H1 (cell line): ENCODE results near the gene TMEM258. TPM values are rescaled to one million over a fixed set of nuclear protein-coding genes. Genes with fewer than 3 reads are reported as not detected.
A peak's percentile ranks its signal among the peaks of the same experiment; 100 is the strongest.

ENCODE experiments used
- CTCF ChIA-PET: fragments of 300-600 bp; sonication (Branson Sonifier 250); formaldehyde crosslinking; loops from one replicate; lab custom pipeline; 2021; ENCODE audit not compliant: partially characterized antibody; lab: Charles Lee
- POLR2A ChIA-PET: fragments of 300-600 bp; sonication (Branson Sonifier 250); formaldehyde crosslinking; loops from one replicate; lab custom pipeline; 2021; ENCODE audit warnings: inconsistent platforms; ENCODE audit not compliant: partially characterized antibody; lab: Charles Lee
- DNase-seq, 2 experiments: peaks; one replicate each; pipeline versions ENCODE4 v3.0.0 to v3.0.0-alpha.2; 2010 to 2022; ENCODE audit warnings: low spot score in 2 of 2, low read depth in 1 of 2, mixed read lengths in 1 of 2
- FAIRE-seq: peaks from 2 replicates; lab custom pipeline; 2011; peaks lifted over from hg19 to GRCh38; lab: Jason Lieb, UNC
- H2AFZ ChIP-seq: 2 replicates; pipeline ENCODE4 v1.8.1; 2012; ENCODE audit warnings: low read length, inconsistent platforms
- H2AK5ac ChIP-seq: 2 replicates; pipeline ENCODE4 v1.6.1; 2013; ENCODE audit warnings: low read depth, low read length
- H2BK120ac ChIP-seq: replicated peaks from 2 replicates; pipeline ENCODE3; 2013; ENCODE audit warnings: low read depth, low read length, inconsistent platforms
- H2BK12ac ChIP-seq: 2 replicates; pipeline ENCODE4 v1.6.1; 2013; ENCODE audit warnings: low read depth, low read length
- H2BK15ac ChIP-seq: 2 replicates; pipeline ENCODE4 v1.6.1; 2013; ENCODE audit warnings: low read length
- H2BK20ac ChIP-seq: 2 replicates; pipeline ENCODE4 v1.6.1; 2013; ENCODE audit warnings: low read length
- H2BK5ac ChIP-seq: 2 replicates; pipeline ENCODE4 v1.6.1; 2013; ENCODE audit warnings: low read depth, low read length
- H3K14ac ChIP-seq: 2 replicates; pipeline ENCODE4 v1.6.1; 2013; ENCODE audit warnings: inconsistent platforms; ENCODE audit not compliant: insufficient read length
- H3K18ac ChIP-seq: 2 replicates; pipeline ENCODE4 v1.6.1; 2013; ENCODE audit warnings: low read length; ENCODE audit errors: extremely low read depth
- H3K23ac ChIP-seq: 2 replicates; pipeline ENCODE4 v1.6.1; 2013; ENCODE audit warnings: inconsistent platforms; ENCODE audit not compliant: insufficient read length
- H3K23me2 ChIP-seq: 2 replicates; pipeline ENCODE4 v1.6.1; 2013; ENCODE audit warnings: low read depth, low read length
- H3K27ac ChIP-seq: 2 replicates; pipeline ENCODE4 v1.6.1; 2011; ENCODE audit warnings: low read depth, low read length, inconsistent platforms
- H3K27me3 ChIP-seq, 4 experiments: replicated peaks in 1 of 4; 1 replicate in 1 of 4; 2 replicates in 3 of 4; pipeline versions ENCODE4 v1.6.1 to v1.8.1; 2011 to 2013; ENCODE audit warnings: low read length in 3 of 4, mild to moderate bottlenecking in 3 of 4, inconsistent platforms in 2 of 4, mixed read lengths in 2 of 4, moderate library complexity in 1 of 4; ENCODE audit not compliant: control insufficient read depth in 3 of 4, insufficient read depth in 3 of 4; ENCODE audit errors: extremely low read depth in 1 of 4
- H3K36me3 ChIP-seq, 4 experiments: 2 replicates each; pipeline versions ENCODE4 v1.6.1 to v1.8.1; 2011 to 2013; ENCODE audit warnings: mild to moderate bottlenecking in 4 of 4, low read length in 3 of 4, moderate library complexity in 2 of 4, control low read depth in 1 of 4, inconsistent platforms in 1 of 4; ENCODE audit not compliant: insufficient read depth in 4 of 4, control insufficient read depth in 2 of 4
- H3K4ac ChIP-seq: replicated peaks from 2 replicates; pipeline ENCODE3; 2013; ENCODE audit warnings: low read length, low read depth, mixed read lengths, inconsistent platforms; ENCODE audit not compliant: insufficient read length
- H3K4me1 ChIP-seq, 4 experiments: replicated peaks in 1 of 4; 1 replicate in 1 of 4; 2 replicates in 3 of 4; pipeline versions ENCODE4 v1.6.1 to v1.8.1; 2011 to 2013; ENCODE audit warnings: low read length in 3 of 4, inconsistent platforms in 2 of 4, mixed read lengths in 1 of 4; ENCODE audit not compliant: insufficient read depth in 4 of 4, control insufficient read depth in 3 of 4
- H3K4me2 ChIP-seq, 2 experiments: 2 replicates each; pipeline versions ENCODE4 v1.6.1 to v1.8.1; 2011 to 2013; ENCODE audit warnings: low read depth in 2 of 2, low read length in 2 of 2, control low read depth in 1 of 2, inconsistent platforms in 1 of 2, mild to moderate bottlenecking in 1 of 2; ENCODE audit not compliant: insufficient read depth in 1 of 2
- H3K4me3 ChIP-seq, 4 experiments: fragments of 200-600, 300-600 bp in 1 of 4; sonication (generic), shearing (Covaris generic), sonication (Bioruptor Twin) in 1 of 4; 2 replicates each; pipeline versions ENCODE4 v1.5.1 to v1.8.1; 2011 to 2016; ENCODE audit warnings: low read length in 4 of 4, low read depth in 3 of 4, control low read depth in 2 of 4, inconsistent platforms in 2 of 4, mild to moderate bottlenecking in 2 of 4, mixed read lengths in 1 of 4, moderate library complexity in 1 of 4; ENCODE audit not compliant: insufficient read depth in 2 of 4; ENCODE audit errors: extremely low read depth in 1 of 4
- H3K56ac ChIP-seq: replicated peaks from 2 replicates; pipeline ENCODE3; 2013; ENCODE audit warnings: low read depth, mild to moderate bottlenecking, mixed read lengths, low read length, inconsistent platforms; ENCODE audit not compliant: insufficient read length
- H3K79me1 ChIP-seq: 2 replicates; pipeline ENCODE4 v1.6.1; 2013; ENCODE audit warnings: low read depth, low read length, control low read depth
- H3K79me2 ChIP-seq, 2 experiments: 2 replicates each; pipeline versions ENCODE4 v1.6.1 to v1.8.1; 2012 to 2013; ENCODE audit warnings: low read length in 2 of 2, mild to moderate bottlenecking in 2 of 2, inconsistent platforms in 1 of 2; ENCODE audit not compliant: insufficient read depth in 2 of 2, control insufficient read depth in 1 of 2
- H3K9ac ChIP-seq, 4 experiments: replicated peaks in 1 of 4; 1 replicate in 1 of 4; 2 replicates in 3 of 4; pipeline versions ENCODE4 v1.6.1 to v1.8.1; 2011 to 2013; ENCODE audit warnings: low read depth in 3 of 4, low read length in 3 of 4, control low read depth in 2 of 4, mild to moderate bottlenecking in 2 of 4, moderate library complexity in 2 of 4, inconsistent platforms in 1 of 4; ENCODE audit errors: extremely low read depth in 1 of 4
- H3K9me3 ChIP-seq, 2 experiments: 2 replicates each; pipeline versions ENCODE4 v1.6.1 to v1.8.1; 2012 to 2013; ENCODE audit warnings: mild to moderate bottlenecking in 2 of 2, moderate library complexity in 2 of 2, control low read depth in 1 of 2, inconsistent platforms in 1 of 2, low read depth in 1 of 2, low read length in 1 of 2, mixed read lengths in 1 of 2; ENCODE audit not compliant: insufficient read depth in 2 of 2
- H4K20me1 ChIP-seq, 2 experiments: replicated peaks in 1 of 2; 2 replicates each; pipeline versions ENCODE3 to v1.8.1; 2011 to 2013; ENCODE audit warnings: inconsistent platforms in 2 of 2, low read length in 2 of 2, mild to moderate bottlenecking in 1 of 2; ENCODE audit not compliant: insufficient read depth in 2 of 2, control insufficient read depth in 1 of 2
- H4K5ac ChIP-seq: 2 replicates; pipeline ENCODE4 v1.6.1; 2013; ENCODE audit warnings: low read length, low read depth, mixed read lengths, inconsistent platforms; ENCODE audit not compliant: insufficient read length
- H4K8ac ChIP-seq: 2 replicates; pipeline ENCODE4 v1.8.0; 2013; ENCODE audit warnings: mild to moderate bottlenecking, moderate library complexity, low read length, inconsistent platforms; ENCODE audit not compliant: insufficient read depth; ENCODE audit errors: extremely low read depth
- H4K91ac ChIP-seq: replicated peaks from 2 replicates; pipeline ENCODE3; 2013; ENCODE audit warnings: low read length, mixed read lengths, inconsistent platforms; ENCODE audit not compliant: insufficient read length
- ASH2L ChIP-seq: fragments of 200-600, 300-600 bp; sonication (generic); IDR thresholded peaks from one replicate; pipeline ENCODE4 v1.7.1; 2017; ENCODE audit warnings: low read length
- BRCA1 ChIP-seq: IDR thresholded peaks from 2 replicates; pipeline ENCODE4 v1.6.1; 2012; ENCODE audit warnings: low read depth, low read length, improper control_type of control experiment
- HDAC2 ChIP-seq, 2 experiments: fragments of 300-600 bp in 1 of 2; sonication (generic) in 1 of 2; IDR thresholded peaks; 2 replicates each; pipeline ENCODE4 v1.6.1; 2011 to 2012; ENCODE audit warnings: low read depth in 2 of 2, low read length in 2 of 2, mild to moderate bottlenecking in 2 of 2, moderate library complexity in 2 of 2, borderline replicate concordance in 1 of 2, inconsistent platforms in 1 of 2
- JUN ChIP-seq: IDR thresholded peaks from 2 replicates; pipeline ENCODE4 v1.6.1; 2011; ENCODE audit warnings: low read depth, mild to moderate bottlenecking, improper control_type of control experiment, low read length
- JUND ChIP-seq: IDR thresholded peaks from 2 replicates; pipeline ENCODE4 v1.6.1; 2011; ENCODE audit warnings: mild to moderate bottlenecking, improper control_type of control experiment, low read length
- KDM4A ChIP-seq: IDR thresholded peaks from one replicate; pipeline ENCODE4 v1.7.1; 2012; ENCODE audit warnings: low read depth, mild to moderate bottlenecking, moderate library complexity, low read length, inconsistent platforms; ENCODE audit not compliant: severe bottlenecking
- KDM5A ChIP-seq: fragments of 200-600 bp; IDR thresholded peaks from 2 replicates; pipeline ENCODE4 v1.7.1; 2012; ENCODE audit warnings: mild to moderate bottlenecking, low read length, inconsistent platforms, mixed read lengths
- POLR2AphosphoS5 ChIP-seq: IDR thresholded peaks from 2 replicates; pipeline ENCODE4 v1.6.1; 2011; ENCODE audit warnings: low read depth, low read length
- RFX5 ChIP-seq: IDR thresholded peaks from 2 replicates; pipeline ENCODE4 v1.6.1; 2011; ENCODE audit warnings: low read depth, low read length, improper control_type of control experiment, borderline replicate concordance
- SIX5 ChIP-seq: IDR thresholded peaks from 2 replicates; pipeline ENCODE4 v1.6.1; 2011; ENCODE audit warnings: mild to moderate bottlenecking, low read depth, low read length
- SRF ChIP-seq: IDR thresholded peaks from 2 replicates; pipeline ENCODE4 v1.6.1; 2011; ENCODE audit warnings: mild to moderate bottlenecking, low read depth, low read length, moderate library complexity
- USF2 ChIP-seq: IDR thresholded peaks from 2 replicates; pipeline ENCODE4 v1.6.1; 2011; ENCODE audit warnings: low read length, improper control_type of control experiment
- WGBS, 2 experiments: shearing (Covaris generic) in 1 of 2; methylation state at CpG; one replicate each; pipeline versions ENCODE4 v1.1.6 to v1.1.7; 2013 to 2015; ENCODE audit warnings: low lambda C conversion rate in 2 of 2, mixed read lengths in 2 of 2, inconsistent platforms in 1 of 2, low coverage in 1 of 2, missing lambda C conversion rate in 1 of 2; ENCODE audit not compliant: insufficient replicate concordance in 2 of 2, insufficient coverage in 1 of 2, insufficient read length in 1 of 2; ENCODE audit errors: extremely low coverage in 1 of 2, missing lambda C conversion rate in 1 of 2; 5-methylcytosine and 5-hydroxymethylcytosine counted together
- polyA plus RNA-seq, 7 experiments: library from polyadenylated mRNA; depleted of rRNA in 3 of 7; stranded (reverse) in 5 of 7; unstranded in 2 of 7; fragments of >200 nt in 5 of 7; fragments of 200-250 nt in 2 of 7; gene quantifications; 1 replicate in 5 of 7; 2 replicates in 1 of 7; 4 replicates in 1 of 7; pipeline versions ENCODE4 v1.2.1 to v1.2.3, GENCODE V29; 2011 to 2013; ENCODE audit warnings: missing spikeins in 2 of 7, mixed read lengths in 2 of 7
- total RNA-seq: library from RNA; stranded (reverse); fragmentation: NEBNext Ultra II Directional; extraction: Animal tissue kit (Norgen Biotek cat#: 25700); gene quantifications from 2 replicates; pipeline ENCODE4 v1.2.1, GENCODE V29; 2021

Gene TMEM258
- total and polyA plus RNA-seq, 2 of the 8 experiments (the other 6 are each of a cell fraction or from before 2014, with no cell fraction given) = 186 to 759 TPM

DNA sequence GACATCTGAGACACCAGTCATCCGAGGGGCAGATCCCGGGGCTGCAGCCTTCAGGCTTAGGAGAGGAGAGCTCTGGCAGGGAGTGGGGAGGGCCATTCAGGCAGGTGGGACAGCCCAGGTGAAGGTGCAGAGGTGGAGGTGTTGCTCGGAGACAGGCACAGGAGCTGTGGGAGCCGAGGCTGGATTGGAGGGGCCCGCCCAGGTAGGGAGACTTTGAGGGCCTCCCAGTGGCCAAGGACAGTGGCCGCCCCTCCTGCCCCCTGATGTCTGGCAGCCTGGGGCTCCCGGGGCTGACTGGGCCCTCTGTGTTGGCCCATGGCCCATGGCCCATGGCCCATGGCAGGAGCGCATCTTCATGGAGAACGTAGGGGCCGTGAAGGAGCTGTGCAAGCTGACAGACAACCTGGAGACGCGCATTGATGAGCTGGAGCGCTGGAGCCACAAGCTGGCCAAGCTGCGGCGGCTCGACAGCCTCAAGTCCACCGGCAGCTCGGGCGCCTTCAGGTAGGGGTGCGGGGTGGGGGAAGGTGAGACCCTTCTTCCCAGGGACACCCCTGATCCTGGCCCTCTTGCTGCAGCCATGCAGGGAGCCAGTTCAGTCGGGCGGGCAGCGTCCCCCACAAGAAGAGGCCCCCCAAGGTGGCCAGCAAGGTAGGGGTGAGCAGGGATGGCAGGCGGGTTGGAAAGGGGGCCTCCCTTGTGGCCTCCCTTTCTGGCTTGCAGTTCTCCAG, 13.3 kb downstream of the TMEM258 start:
- no peaks in the 10 kb centered on the region for H3K79me2 ChIP-seq
- H4K5ac ChIP-seq = no peak overlapping the region
- no peak overlapping the region for H3K18ac ChIP-seq
- H4K20me1 ChIP-seq = peaks cover 0 to 3% of the 10 kb centered on the region in 2 experiments
- no peak overlapping the region for H3K4me2 ChIP-seq
- H3K23me2 ChIP-seq = no peaks in the 10 kb centered on the region
- H2BK5ac ChIP-seq = no peak overlapping the region
- H3K9me3 ChIP-seq = no peaks in the 10 kb centered on the region
- no peak overlapping the region for H3K14ac ChIP-seq
- no peak overlapping the region for H2AK5ac ChIP-seq
- H3K23ac ChIP-seq = no peak overlapping the region
- POLR2A ChIA-PET = interaction anchor here (1.0 to 5.2 kb wide), 5 partner anchors 9 to 33 kb away, joined by 3 to 56 read pairs (median 5); partner anchors contain the start of genes FEN1 and TMEM258
- CTCF ChIA-PET = interaction anchor here (0.5 to 7.2 kb wide), 9 partner anchors 8 to 63 kb away, joined by 4 to 48 read pairs (median 6); partner anchors contain the start of genes FEN1, MYRF and TMEM258
- no peak overlapping the region for H2AFZ ChIP-seq
- 93% methylated on average over 16 of the region's 24 CpGs; no CpG with 5 or more reads in 1 of the 2 experiments for WGBS, 2 experiments
- H2BK12ac ChIP-seq = no peak overlapping the region
- H3K9ac ChIP-seq = no peak overlapping the region
- no peaks in the 10 kb centered on the region; a peak in 1 of 7 replicates for H3K27me3 ChIP-seq
- no peak overlapping the region for H2BK120ac ChIP-seq
- FAIRE-seq = no peak
- peaks cover 0 to 7% (median 5%) of the 10 kb centered on the region in 4 experiments; a peak in 6 of 7 replicates for H3K4me1 ChIP-seq
- no peak overlapping the region for H3K56ac ChIP-seq
- no peaks in the 10 kb centered on the region; a peak in 1 of 8 replicates for H3K36me3 ChIP-seq
- no peak overlapping the region for H2BK20ac ChIP-seq
- peak overlapping the region; percentile 8; the same call in 1 of the 2 replicates for H4K8ac ChIP-seq
- no peak overlapping the region for H3K4me3 ChIP-seq
- H3K79me1 ChIP-seq = no peaks in the 10 kb centered on the region
- no peak overlapping the region for H2BK15ac ChIP-seq
- H3K4ac ChIP-seq = no peak overlapping the region
- H4K91ac ChIP-seq = no peak overlapping the region
- H3K27ac ChIP-seq = no peak overlapping the region
- no peak for DNase-seq
- no peak for TF ChIP-seq SIX5
- no peak for TF ChIP-seq JUND
- no peak for TF ChIP-seq BRCA1
- no peak for TF ChIP-seq USF2
- TF ChIP-seq ASH2L = no peak
- TF ChIP-seq HDAC2 (IDR thresholded peaks at IDR 0.05; ENCODE audit: borderline replicate concordance in 1 of 2, low read depth in 2 of 2, low read length in 2 of 2) = no peak
- no peak for TF ChIP-seq RFX5
- TF ChIP-seq SRF = no peak
- TF ChIP-seq JUN = no peak
- no peak for TF ChIP-seq POLR2AphosphoS5
- TF ChIP-seq KDM4A = no peak
- no peak for TF ChIP-seq KDM5A
